ENCODE results near the gene GLI3.
A peak's percentile ranks its signal among the peaks of the same experiment; 100 is the strongest.

GLI3 gene

DNA sequence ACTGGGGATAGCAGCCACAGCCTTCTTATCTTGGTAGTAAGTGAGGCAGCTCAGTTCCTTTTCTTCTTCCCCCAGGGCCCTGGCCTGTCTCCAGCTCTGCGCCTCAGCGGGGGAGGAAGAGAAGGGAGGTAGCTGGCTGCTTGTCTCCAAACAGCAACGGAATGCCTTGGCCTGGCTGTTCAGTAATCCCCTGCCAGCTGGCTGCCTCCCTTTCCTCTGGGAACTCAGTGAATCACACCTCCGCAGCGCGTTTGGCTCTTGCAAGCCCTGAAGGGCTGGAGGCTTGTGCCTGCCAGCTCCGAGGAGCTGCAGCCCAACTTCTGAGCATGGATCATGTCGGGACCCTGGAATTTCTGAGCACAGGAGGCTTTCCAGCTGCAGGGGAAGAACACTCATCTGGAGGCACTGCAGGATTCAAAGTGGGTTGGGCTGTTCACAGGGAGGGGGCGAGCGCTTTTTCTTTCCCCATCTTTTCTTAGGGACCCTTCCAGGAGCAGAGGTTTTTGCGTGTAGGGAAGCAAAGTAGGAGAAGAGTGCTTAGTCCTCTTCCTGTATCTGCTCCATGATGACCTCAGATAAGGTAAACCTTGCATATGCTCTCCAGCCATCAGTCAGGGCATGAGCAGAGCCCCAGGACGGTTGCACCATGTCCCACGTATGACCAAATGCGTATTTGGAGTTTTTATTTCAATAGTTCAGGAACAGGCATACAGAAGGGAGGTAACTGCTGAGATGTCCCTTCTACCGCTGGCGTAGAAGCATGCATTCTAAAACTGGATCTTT is 280.9 kb downstream of the GLI3 start:
- WGBS, 2 experiments, result 49% methylated on average over 16 of the region's 16 CpGs
- Histone ChIP-seq H3K36me3 (ENCODE audit: control insufficient read depth, insufficient read depth, low read length) (no peaks in the 10 kb centered on the region), H3K4me1 (ENCODE audit: control insufficient read depth, insufficient read depth, low read length) (peaks cover 26% of the 10 kb centered on the region), H3K9me3 (ENCODE audit: control insufficient read depth, low read length) (no peaks in the 10 kb centered on the region), H3K27ac (ENCODE audit: insufficient read depth, low read depth, low read length, poor library complexity, severe bottlenecking) (peak overlapping the region; percentile 65), H3K27me3 (ENCODE audit: control insufficient read depth, insufficient read depth, low read length, poor library complexity, severe bottlenecking) (no peaks in the 10 kb centered on the region), H3K4me3 (ENCODE audit: insufficient read depth, low read depth, low read length) (no peak overlapping the region)

DNA sequence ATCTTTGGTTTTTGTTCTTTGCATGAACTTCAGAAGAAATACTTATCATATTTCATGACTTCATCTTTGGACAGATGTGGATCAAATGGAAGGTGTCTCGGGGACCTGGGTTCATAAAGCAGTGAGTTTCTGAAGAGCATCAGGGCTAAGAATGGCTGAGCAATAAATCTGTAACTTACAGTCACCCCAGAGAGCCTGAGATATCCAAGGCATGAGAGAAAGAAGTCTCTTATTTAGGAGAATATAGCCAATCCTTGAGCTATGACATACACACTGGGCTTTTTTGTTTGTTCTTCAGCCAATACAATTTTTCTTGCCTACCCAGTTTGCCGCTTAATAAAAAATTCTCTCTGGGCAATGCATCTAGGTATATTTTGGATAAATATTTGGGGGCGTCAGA is 281.6 kb downstream of the GLI3 start:
- H3K4me3 ChIP-seq (ENCODE audit: insufficient read depth, low read depth, low read length), result no peak overlapping the region
- peaks cover 26% of the 10 kb centered on the region for H3K4me1 ChIP-seq (ENCODE audit: control insufficient read depth, insufficient read depth, low read length)
- no peaks in the 10 kb centered on the region for H3K27me3 ChIP-seq (ENCODE audit: control insufficient read depth, insufficient read depth, low read length, poor library complexity, severe bottlenecking)
- WGBS, 2 experiments, result 81 to 95% methylated on average over 3 of the region's 3 CpGs
- no peaks in the 10 kb centered on the region for H3K36me3 ChIP-seq (ENCODE audit: control insufficient read depth, insufficient read depth, low read length)
- peak overlapping the region; percentile 65 for H3K27ac ChIP-seq (ENCODE audit: insufficient read depth, low read depth, low read length, poor library complexity, severe bottlenecking)
- H3K9me3 ChIP-seq (ENCODE audit: control insufficient read depth, low read length), result no peaks in the 10 kb centered on the region

DNA sequence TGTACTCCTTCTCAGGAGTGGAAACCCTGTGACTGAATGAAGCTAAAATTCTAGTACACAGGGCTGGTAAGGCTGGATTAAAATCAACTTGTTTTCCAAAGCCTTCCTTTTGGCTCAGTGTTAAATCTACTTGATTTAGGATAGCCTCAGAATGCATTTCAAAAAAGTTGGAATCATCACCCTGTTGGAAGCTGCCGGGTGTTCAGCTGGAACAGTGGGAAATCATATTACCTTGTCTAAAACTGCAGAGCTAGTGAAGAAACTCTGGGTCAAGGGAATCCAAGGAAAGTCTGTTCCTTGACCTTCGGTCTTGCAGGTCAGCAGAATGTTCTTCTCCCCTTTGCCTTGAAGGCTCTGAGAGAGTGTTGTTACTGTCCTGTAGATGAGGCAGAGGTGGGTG is 282.0 kb downstream of the GLI3 start:
- 93 to 98% methylated on average over 2 of the region's 2 CpGs for WGBS, 2 experiments
- no peaks in the 10 kb centered on the region for H3K36me3 ChIP-seq (ENCODE audit: control insufficient read depth, insufficient read depth, low read length)
- H3K27me3 ChIP-seq (ENCODE audit: control insufficient read depth, insufficient read depth, low read length, poor library complexity, severe bottlenecking), result no peaks in the 10 kb centered on the region

DNA sequence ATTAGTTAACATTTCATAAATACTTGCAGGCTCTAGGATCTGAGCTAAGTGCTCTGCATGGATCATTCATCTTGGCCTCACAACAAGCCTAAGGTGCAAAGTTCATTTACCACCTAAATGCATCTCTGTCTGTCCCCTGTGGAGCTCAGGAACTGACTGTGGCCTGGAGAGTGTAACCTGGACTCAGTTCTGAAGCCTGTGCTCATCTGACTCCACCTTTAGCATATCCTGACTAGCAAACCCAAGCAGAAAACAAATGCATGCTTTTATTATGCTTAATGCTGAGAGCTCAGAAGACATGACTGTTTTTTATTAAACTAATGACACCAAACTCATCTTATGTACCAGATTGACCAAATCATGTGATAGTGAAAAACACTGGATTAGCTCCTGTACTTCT is 288.5 kb downstream of the GLI3 start:
- no peaks in the 10 kb centered on the region for H3K4me1 ChIP-seq (ENCODE audit: control insufficient read depth, insufficient read depth, low read length)

More for the DNA sequence above, 282.0 kb downstream of the GLI3 start:
- H3K9me3 ChIP-seq (ENCODE audit: control insufficient read depth, low read length), result no peaks in the 10 kb centered on the region
- peaks cover 26% of the 10 kb centered on the region for H3K4me1 ChIP-seq (ENCODE audit: control insufficient read depth, insufficient read depth, low read length)
- no peak overlapping the region for H3K27ac ChIP-seq (ENCODE audit: insufficient read depth, low read depth, low read length, poor library complexity, severe bottlenecking)
- no peak overlapping the region for H3K4me3 ChIP-seq (ENCODE audit: insufficient read depth, low read depth, low read length)

DNA sequence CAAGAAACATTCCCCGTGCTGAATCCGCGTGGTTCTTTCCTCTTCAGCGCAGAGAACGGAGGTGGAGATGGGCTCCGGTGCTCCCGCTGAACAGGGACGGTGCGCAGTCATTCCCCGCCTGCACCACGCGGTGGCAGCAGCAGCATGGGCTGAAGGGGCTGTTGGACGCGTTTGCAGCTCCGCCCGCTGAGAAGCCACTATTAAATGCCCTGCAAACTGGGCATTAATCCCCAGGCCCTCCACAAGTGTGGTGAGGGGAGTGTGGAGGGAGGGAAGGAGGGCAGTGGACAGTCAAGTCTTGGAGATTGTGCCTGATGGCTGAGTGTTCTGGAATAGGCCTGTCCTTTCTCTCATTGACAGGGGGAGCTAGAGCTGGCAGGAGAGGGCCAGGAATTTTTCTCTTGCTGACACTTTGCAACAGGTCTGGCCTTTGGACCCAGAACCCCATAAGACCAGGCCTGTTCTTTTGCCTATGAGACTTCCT is 293.9 kb downstream of the GLI3 start:
- H3K4me1 ChIP-seq (ENCODE audit: control insufficient read depth, insufficient read depth, low read length), result peaks cover 2% of the 10 kb centered on the region
- WGBS, 2 experiments, result 3 to 5% methylated on average over 16 of the region's 16 CpGs
- no peak overlapping the region for H3K4me3 ChIP-seq (ENCODE audit: insufficient read depth, low read depth, low read length)
- no peaks in the 10 kb centered on the region for H3K36me3 ChIP-seq (ENCODE audit: control insufficient read depth, insufficient read depth, low read length)
- H3K27me3 ChIP-seq (ENCODE audit: control insufficient read depth, insufficient read depth, low read length, poor library complexity, severe bottlenecking), result peaks cover 4% of the 10 kb centered on the region
- H3K27ac ChIP-seq (ENCODE audit: insufficient read depth, low read depth, low read length, poor library complexity, severe bottlenecking), result no peak overlapping the region
- no peaks in the 10 kb centered on the region for H3K9me3 ChIP-seq (ENCODE audit: control insufficient read depth, low read length)

More for the DNA sequence above, 288.5 kb downstream of the GLI3 start:
- Histone ChIP-seq H3K36me3 (ENCODE audit: control insufficient read depth, insufficient read depth, low read length) (no peaks in the 10 kb centered on the region), H3K27me3 (ENCODE audit: control insufficient read depth, insufficient read depth, low read length, poor library complexity, severe bottlenecking) (no peaks in the 10 kb centered on the region), H3K4me3 (ENCODE audit: insufficient read depth, low read depth, low read length) (no peak overlapping the region), H3K27ac (ENCODE audit: insufficient read depth, low read depth, low read length, poor library complexity, severe bottlenecking) (no peak overlapping the region), H3K9me3 (ENCODE audit: control insufficient read depth, low read length) (no peaks in the 10 kb centered on the region)

DNA sequence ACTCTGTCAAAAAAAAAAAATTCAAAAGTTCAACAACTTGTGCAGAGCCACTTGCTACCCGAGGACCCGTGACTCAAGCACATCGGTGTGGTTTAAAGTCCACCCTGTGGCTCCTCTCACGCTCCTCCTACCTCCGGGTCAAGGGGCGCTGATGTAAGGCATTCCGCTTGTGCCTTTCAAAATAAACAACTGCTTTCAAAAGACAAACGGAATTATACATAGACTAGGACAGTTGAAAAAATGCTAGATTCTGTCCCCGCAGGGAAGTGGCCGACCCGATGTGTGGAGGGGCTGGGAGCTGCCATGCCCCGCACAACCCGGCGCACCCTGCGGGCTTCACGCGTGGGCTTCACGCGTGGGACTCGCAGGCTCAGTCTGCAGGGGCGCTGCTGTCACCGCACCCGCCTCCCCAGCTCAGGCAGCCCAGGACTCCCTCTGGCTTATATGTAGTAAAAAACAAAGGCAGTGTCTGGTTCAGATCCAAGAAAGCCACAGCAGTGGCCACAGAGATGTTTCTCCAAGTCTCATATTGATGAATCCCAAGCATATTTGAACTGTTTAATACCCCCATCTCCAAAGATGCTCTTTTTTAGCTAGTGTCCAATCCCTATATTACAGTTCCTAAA is 294.4 kb downstream of the GLI3 start:
- H3K27me3 ChIP-seq (ENCODE audit: control insufficient read depth, insufficient read depth, low read length, poor library complexity, severe bottlenecking), result peaks cover 4% of the 10 kb centered on the region
- no peaks in the 10 kb centered on the region for H3K9me3 ChIP-seq (ENCODE audit: control insufficient read depth, low read length)

DNA sequence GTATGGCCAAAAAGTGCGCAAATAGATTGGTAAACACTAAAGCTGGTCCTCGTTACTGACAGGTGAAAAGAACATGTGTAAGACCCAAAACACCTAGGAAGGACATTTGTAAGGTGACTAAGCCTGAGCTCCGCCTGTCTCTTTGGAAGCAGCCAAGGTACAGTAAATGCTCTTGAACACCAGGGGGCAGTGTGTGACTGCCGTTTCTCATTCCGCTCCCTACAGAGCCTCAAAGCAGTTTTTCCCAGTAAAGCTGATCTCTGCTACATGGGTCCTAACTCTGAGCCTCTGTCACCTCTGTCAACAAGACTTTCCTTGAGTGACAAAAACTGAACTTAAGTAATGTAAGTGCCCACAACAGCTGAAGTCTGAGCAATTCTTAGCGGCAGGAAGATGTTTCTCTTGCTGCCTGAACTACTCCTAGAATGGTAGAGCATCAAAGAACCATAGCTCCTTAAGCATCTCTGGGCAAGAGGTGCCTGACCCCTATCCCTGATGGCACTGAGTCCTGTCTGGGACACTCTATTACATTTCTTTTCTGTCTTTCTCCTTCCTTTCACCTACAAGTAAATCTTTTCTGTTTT is 296.2 kb downstream of the GLI3 start:
- Histone ChIP-seq H3K36me3 (ENCODE audit: control insufficient read depth, insufficient read depth, low read length) (no peaks in the 10 kb centered on the region), H3K4me3 (ENCODE audit: insufficient read depth, low read depth, low read length) (no peak overlapping the region), H3K27ac (ENCODE audit: insufficient read depth, low read depth, low read length, poor library complexity, severe bottlenecking) (no peak overlapping the region), H3K4me1 (ENCODE audit: control insufficient read depth, insufficient read depth, low read length) (peaks cover 2% of the 10 kb centered on the region), H3K9me3 (ENCODE audit: control insufficient read depth, low read length) (no peaks in the 10 kb centered on the region), H3K27me3 (ENCODE audit: control insufficient read depth, insufficient read depth, low read length, poor library complexity, severe bottlenecking) (peaks cover 4% of the 10 kb centered on the region)
- WGBS, 2 experiments, result 13% methylated on average over 6 of the region's 6 CpGs

More for the DNA sequence above, 294.4 kb downstream of the GLI3 start:
- Histone ChIP-seq H3K27ac (ENCODE audit: insufficient read depth, low read depth, low read length, poor library complexity, severe bottlenecking) (no peak overlapping the region), H3K4me1 (ENCODE audit: control insufficient read depth, insufficient read depth, low read length) (peaks cover 2% of the 10 kb centered on the region), H3K4me3 (ENCODE audit: insufficient read depth, low read depth, low read length) (no peak overlapping the region), H3K36me3 (ENCODE audit: control insufficient read depth, insufficient read depth, low read length) (no peaks in the 10 kb centered on the region)
- WGBS, 2 experiments, result 85% methylated on average over 23 of the region's 23 CpGs

DNA sequence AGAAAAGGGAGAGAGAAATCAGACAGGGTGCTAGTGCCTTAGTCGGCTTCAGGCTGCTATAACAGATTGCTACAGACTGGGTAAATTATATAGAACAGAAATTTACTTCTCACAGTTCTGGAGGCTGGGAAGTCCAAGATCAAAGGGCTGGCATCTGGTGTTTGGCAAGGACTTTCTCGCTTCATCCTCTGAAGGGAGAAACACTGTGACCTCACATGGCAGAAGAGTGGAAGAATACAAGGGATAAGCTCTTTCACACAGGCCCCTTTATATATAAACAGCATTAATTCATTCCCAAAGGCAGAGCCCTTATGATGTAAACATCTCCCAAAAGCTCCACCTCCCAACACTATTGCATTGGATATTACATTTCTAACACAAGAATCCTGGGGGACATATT is 298.6 kb downstream of the GLI3 start:
- 76 to 96% methylated on average over 1 to 2 of the region's 2 CpGs for whole genome bisulfite sequencing, 2 experiments
- Histone ChIP-seq H3K36me3 (ENCODE audit: control insufficient read depth, insufficient read depth, low read length) (no peaks in the 10 kb centered on the region), H3K9me3 (ENCODE audit: control insufficient read depth, low read length) (no peaks in the 10 kb centered on the region), H3K4me3 (ENCODE audit: insufficient read depth, low read depth, low read length) (no peak overlapping the region), H3K4me1 (ENCODE audit: control insufficient read depth, insufficient read depth, low read length) (peaks cover 2% of the 10 kb centered on the region), H3K27ac (ENCODE audit: insufficient read depth, low read depth, low read length, poor library complexity, severe bottlenecking) (no peak overlapping the region), H3K27me3 (ENCODE audit: control insufficient read depth, insufficient read depth, low read length, poor library complexity, severe bottlenecking) (peaks cover 4% of the 10 kb centered on the region)

DNA sequence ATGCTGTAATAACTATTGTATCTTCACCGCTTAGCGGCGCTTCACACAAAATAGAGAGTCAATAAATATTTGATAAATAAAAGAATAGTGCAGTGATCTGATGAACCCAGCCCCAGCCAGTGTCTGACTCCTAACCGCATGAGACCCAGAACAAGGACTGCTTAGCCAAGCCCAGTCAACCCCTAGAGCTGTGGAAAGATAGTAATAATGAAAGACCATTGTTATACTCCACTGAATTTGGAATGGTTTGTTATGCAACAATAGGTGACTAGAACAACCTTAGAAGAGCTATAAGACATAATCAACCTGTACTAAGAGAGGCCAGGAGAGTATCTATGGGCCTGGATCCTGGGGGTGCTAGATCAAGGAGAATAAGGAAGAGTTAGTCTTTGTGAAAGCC is 303.6 kb downstream of the GLI3 start:
- Histone ChIP-seq H3K9me3 (ENCODE audit: control insufficient read depth, low read length) (no peaks in the 10 kb centered on the region), H3K27me3 (ENCODE audit: control insufficient read depth, insufficient read depth, low read length, poor library complexity, severe bottlenecking) (no peaks in the 10 kb centered on the region), H3K27ac (ENCODE audit: insufficient read depth, low read depth, low read length, poor library complexity, severe bottlenecking) (no peak overlapping the region), H3K4me3 (ENCODE audit: insufficient read depth, low read depth, low read length) (no peak overlapping the region), H3K36me3 (ENCODE audit: control insufficient read depth, insufficient read depth, low read length) (no peaks in the 10 kb centered on the region), H3K4me1 (ENCODE audit: control insufficient read depth, insufficient read depth, low read length) (peaks cover 5% of the 10 kb centered on the region)
- 90 to 100% methylated on average over 1 to 4 of the region's 4 CpGs for WGBS, 2 experiments

DNA sequence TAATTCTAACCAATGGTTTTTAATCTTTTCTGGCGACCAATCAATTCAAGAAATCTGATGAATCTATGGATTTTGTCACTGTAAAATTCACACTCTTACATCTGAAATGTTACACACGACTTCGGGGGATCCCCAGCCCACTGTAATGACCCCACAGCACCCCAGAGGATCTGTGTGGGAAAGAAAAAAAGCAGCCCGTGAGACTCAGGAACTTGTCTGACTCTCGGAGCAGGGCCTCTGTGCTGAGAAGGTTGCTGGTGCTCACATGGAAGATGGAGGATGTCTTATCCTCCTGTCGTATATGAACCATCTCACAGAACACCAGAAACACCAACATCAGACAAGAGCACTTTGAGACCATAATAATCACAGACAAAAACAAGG is 305.8 kb downstream of the GLI3 start:
- no peak overlapping the region for H3K27ac ChIP-seq (ENCODE audit: insufficient read depth, low read depth, low read length, poor library complexity, severe bottlenecking)
- no peaks in the 10 kb centered on the region for H3K9me3 ChIP-seq (ENCODE audit: control insufficient read depth, low read length)
- no peaks in the 10 kb centered on the region for H3K36me3 ChIP-seq (ENCODE audit: control insufficient read depth, insufficient read depth, low read length)
- H3K4me1 ChIP-seq (ENCODE audit: control insufficient read depth, insufficient read depth, low read length), result peaks cover 5% of the 10 kb centered on the region
- no peak overlapping the region for H3K4me3 ChIP-seq (ENCODE audit: insufficient read depth, low read depth, low read length)
- WGBS, 2 experiments, result 81 to 85% methylated on average over 6 of the region's 6 CpGs
- H3K27me3 ChIP-seq (ENCODE audit: control insufficient read depth, insufficient read depth, low read length, poor library complexity, severe bottlenecking), result no peaks in the 10 kb centered on the region

All from ectodermal cell (in vitro differentiated cells).